ENCODE results near the gene SH3BP5L.
A peak's percentile ranks its signal among the peaks of the same experiment; 100 is the strongest.
"Not testable (repeated sequence)": the region's sequence is repeated elsewhere in the genome, so short reads cannot be mapped to it uniquely, and the experiment has no call there.

Gene SH3BP5L

DNA sequence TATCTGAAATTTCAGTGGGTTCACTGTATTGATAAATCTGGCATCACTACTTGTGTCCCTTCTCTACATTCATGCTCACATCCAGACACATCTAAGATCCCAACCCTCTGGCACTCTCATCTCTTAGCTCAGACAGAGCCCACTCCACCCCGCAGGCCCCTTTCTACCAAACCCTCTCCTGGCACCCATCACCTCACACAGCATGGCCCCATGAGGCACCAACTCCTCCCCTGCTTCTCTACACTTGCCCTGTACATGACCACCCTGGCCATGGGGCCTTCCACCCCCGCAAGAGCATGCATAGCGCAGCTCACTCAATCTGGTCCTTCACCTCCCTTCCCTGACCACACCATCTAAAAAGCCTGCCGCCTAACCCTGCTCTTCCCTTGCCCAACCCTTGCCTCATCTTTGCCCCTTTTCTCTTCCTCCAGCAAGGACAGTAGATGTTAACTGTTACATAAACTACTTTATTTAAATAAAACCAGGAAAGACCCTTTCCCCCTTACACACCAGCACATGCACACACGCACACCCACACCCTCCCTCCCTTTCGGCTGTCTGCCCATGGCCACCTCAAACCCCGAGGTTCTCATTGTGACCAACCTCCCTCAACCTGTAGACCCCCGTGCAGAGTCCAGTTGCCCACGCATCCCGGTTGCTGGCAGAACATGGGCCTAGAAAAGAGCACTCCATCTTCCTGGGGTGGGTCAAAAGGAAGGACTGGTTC is 15.6 kb downstream of the SH3BP5L start:
- DNase-seq (ENCODE audit: low read depth): no peak
- TF ChIP-seq CTCF (conservative IDR thresholded peaks at IDR 0.05; ENCODE audit: low read length): no peak
- no peak overlapping the region for H3K4me3 ChIP-seq (ENCODE audit: low read length)

DNA sequence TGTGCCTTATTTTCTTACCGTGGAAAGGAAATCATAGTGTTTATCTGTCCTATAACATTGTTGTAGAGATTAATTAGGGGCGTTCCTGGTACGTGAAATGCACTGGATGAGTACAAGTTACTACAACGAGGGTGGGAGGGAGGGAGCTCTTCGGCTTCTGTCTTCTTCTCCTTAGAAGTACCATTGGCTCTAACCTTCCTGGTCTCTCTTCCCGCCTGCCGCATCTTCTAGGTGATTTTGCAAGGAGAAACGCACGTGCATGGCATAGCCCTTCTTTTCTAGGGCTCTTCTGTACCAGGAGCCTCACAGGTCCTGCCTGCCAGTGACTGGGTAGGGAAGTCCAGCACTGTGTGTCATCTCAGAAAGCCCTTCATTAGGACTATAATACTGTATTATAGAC is 16.8 kb downstream of the SH3BP5L start:
- DNase-seq (ENCODE audit: low read depth): no peak
- no peak for TF ChIP-seq CTCF (conservative IDR thresholded peaks at IDR 0.05; ENCODE audit: low read length)
- no peak overlapping the region for H3K4me3 ChIP-seq (ENCODE audit: low read length)

DNA sequence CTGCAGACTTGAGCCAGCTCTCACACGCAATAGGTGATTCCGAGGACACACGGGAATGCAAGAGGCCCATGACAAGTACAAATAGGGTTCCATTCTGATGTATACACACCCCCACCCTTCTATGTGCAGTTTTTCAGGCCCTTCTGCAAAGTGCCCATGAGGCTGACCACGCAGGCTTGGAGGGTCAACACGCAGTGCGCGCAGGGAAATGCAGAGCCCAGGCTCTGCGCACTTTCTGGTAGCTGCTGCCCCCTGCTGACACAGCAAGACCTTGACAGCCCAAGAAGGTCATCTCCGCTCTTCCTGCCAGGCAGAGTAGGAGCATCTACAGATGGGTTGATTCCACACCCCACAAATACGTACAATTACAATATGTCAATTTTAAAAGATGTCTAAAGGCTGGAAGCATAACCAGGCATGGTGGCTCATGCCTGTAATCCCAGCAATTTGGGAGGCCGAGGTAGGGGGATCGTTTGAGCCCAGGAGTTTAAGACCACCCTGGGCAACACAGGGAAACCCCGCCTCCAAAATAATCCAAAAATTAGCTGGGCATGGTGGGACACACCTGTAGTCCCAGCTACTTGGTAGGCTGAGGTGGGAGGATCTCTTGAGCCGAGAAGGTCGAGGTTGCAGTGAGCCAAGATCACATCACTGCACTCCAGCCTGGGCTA is 18.5 kb downstream of the SH3BP5L start:
- peak; percentile 75 for TF ChIP-seq CTCF (conservative IDR thresholded peaks at IDR 0.05; ENCODE audit: low read length)
- H3K4me3 ChIP-seq (ENCODE audit: low read length): no peak overlapping the region
- peak; percentile 46 for DNase-seq (ENCODE audit: low read depth)

DNA sequence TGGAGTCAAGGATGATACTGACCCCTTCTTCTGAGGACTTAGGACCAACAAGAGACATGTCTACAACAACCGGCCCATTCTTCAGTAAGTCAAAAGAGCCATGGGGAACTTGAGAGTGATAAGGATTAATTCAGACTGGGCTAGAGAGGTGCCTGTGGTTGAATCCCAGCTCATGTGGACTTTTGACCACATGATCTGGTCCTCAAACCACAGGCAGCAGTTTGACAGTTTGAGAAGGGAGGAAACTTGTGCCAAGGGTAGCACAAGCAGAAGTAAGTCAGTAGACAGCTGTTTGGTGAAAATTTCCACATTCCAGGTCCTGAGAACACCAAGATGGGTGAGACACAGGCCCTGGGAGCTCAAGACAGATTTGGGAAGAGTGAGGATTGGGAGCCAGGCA is 19.8 kb downstream of the SH3BP5L start:
- no peak for TF ChIP-seq CTCF (conservative IDR thresholded peaks at IDR 0.05; ENCODE audit: low read length)
- H3K4me3 ChIP-seq (ENCODE audit: low read length): no peak overlapping the region
- DNase-seq (ENCODE audit: low read depth): no peak

GRCh38 chr1:248804771-248805681 is 20.7 kb downstream of the SH3BP5L start:
- TF ChIP-seq CTCF (conservative IDR thresholded peaks at IDR 0.05; ENCODE audit: low read length): no peak
- no peak for DNase-seq (ENCODE audit: low read depth)
- H3K4me3 ChIP-seq (ENCODE audit: low read length): no peak overlapping the region

GRCh38 chr1:248803501-248803900 is 22.2 kb downstream of the SH3BP5L start:
- not testable (repeated sequence) for H3K4me3 ChIP-seq (ENCODE audit: low read length); DNase-seq (ENCODE audit: low read depth)

DNA sequence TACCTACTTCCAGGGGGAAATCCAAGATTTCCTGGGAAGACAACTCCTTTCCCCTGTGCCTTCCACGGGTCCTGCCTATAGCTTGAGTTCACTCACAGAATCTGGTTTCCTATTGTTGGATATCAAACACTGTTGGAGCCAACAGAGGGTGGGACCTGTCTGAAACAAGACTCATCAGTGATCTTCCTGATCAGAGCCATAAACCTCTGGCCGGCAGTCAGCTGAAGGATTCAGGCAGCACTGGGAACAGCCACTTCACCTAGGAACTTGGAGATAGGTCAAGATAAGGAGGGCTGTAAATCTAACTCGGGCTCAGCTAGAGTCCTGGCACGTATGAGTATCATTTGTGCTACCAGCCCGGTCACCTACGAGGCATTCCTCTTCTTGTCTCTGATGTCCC is 23.3 kb downstream of the SH3BP5L start:
- no peak for TF ChIP-seq CTCF (conservative IDR thresholded peaks at IDR 0.05; ENCODE audit: low read length)
- H3K4me3 ChIP-seq (ENCODE audit: low read length): no peak overlapping the region
- no peak for DNase-seq (ENCODE audit: low read depth)

All from AG10803 (cell line).